GM19240 (cell line): ENCODE measurements around the gene MFSD11.
"Not testable (repeated sequence)": the region's sequence is repeated elsewhere in the genome, so short reads cannot be mapped to it uniquely, and the experiment has no call there.

Experiments used
- DNase-seq: peaks from one replicate; pipeline ENCODE4 v3.0.0; 2011; ENCODE audit warnings: low spot score; ENCODE audit not compliant: insufficient read length

MFSD11 gene

GRCh38 chr17:76709077-76709950 lies 28.6 kb upstream of the MFSD11 start:
- DNase-seq, result no peak

- DNase-seq, result not testable (repeated sequence)
Observed at GRCh38 chr17:76709951-76710862, 27.7 kb upstream of the MFSD11 start.

- no peak for DNase-seq
Observed at GRCh38 chr17:76710863-76711611, 26.9 kb upstream of the MFSD11 start, which contains the start of gene MXRA7. TSS of gene MXRA7 (minus strand) at chr17:76710965. CDS start at chr17:76710946, 19 bp downstream.

GRCh38 chr17:76712321-76712720 lies 25.6 kb upstream of the MFSD11 start:
- not testable (repeated sequence) for DNase-seq

- DNase-seq, result no peak
Observed at GRCh38 chr17:76713765-76714164, 24.2 kb upstream of the MFSD11 start.

GRCh38 chr17:76714336-76714735 lies 23.6 kb upstream of the MFSD11 start:
- no peak for DNase-seq

GRCh38 chr17:76714822-76715495 lies 23.0 kb upstream of the MFSD11 start:
- no peak for DNase-seq

GRCh38 chr17:76715496-76715830 lies 22.5 kb upstream of the MFSD11 start:
- no peak for DNase-seq

GRCh38 chr17:76716146-76716838 lies 21.6 kb upstream of the MFSD11 start:
- no peak for DNase-seq

- DNase-seq, result no peak
Observed at GRCh38 chr17:76716839-76717215, 21.1 kb upstream of the MFSD11 start.

- no peak for DNase-seq
Observed at GRCh38 chr17:76718516-76718915, 19.4 kb upstream of the MFSD11 start.

- no peak for DNase-seq
Observed at GRCh38 chr17:76720211-76720610, 17.7 kb upstream of the MFSD11 start.

GRCh38 chr17:76720941-76721340 lies 17.0 kb upstream of the MFSD11 start:
- DNase-seq, result no peak

GRCh38 chr17:76721463-76721862 lies 16.5 kb upstream of the MFSD11 start:
- DNase-seq, result no peak

GRCh38 chr17:76722279-76722678 lies 15.6 kb upstream of the MFSD11 start:
- no peak for DNase-seq

- DNase-seq, result not testable (repeated sequence)
Observed at GRCh38 chr17:76722977-76723376, 14.9 kb upstream of the MFSD11 start.

- DNase-seq, result no peak
Observed at GRCh38 chr17:76723812-76724211, 14.1 kb upstream of the MFSD11 start.

- DNase-seq, result no peak
Observed at GRCh38 chr17:76725580-76726230, 12.2 kb upstream of the MFSD11 start.

GRCh38 chr17:76726231-76726775 lies 11.6 kb upstream of the MFSD11 start, which contains the start of gene JMJD6:
TSS of gene JMJD6 (minus strand) at chr17:76726606. CDS start at chr17:76726475, 131 bp downstream.
- peak; percentile 74 for DNase-seq
